H1 (cell line): ENCODE data around the gene SLC38A10.

Source experiments
- ATF2 ChIP-seq: IDR thresholded peaks from 2 replicates; pipeline ENCODE4 v1.6.1; 2012; ENCODE audit warnings: low read length, inconsistent platforms
- CTCF ChIP-seq, 3 experiments: IDR thresholded peaks; 1 replicate in 2 of 3; 2 replicates in 1 of 3; pipeline versions ENCODE4 v1.5.1 to v1.6.1; 2011; ENCODE audit warnings: low read length in 3 of 3, mild to moderate bottlenecking in 3 of 3, inconsistent platforms in 2 of 3, low read depth in 1 of 3, moderate library complexity in 1 of 3; ENCODE audit not compliant: insufficient read depth in 1 of 3; ENCODE audit errors: control extremely low read depth in 1 of 3
- EZH2 ChIP-seq: fragments of 200-600 bp; sonication (generic); IDR thresholded peaks from 2 replicates; pipeline ENCODE4 v1.7.1; 2012; ENCODE audit warnings: low read depth, mild to moderate bottlenecking, moderate library complexity, low read length, inconsistent platforms; ENCODE audit not compliant: severe bottlenecking
- JUND ChIP-seq: IDR thresholded peaks from 2 replicates; pipeline ENCODE4 v1.6.1; 2011; ENCODE audit warnings: mild to moderate bottlenecking, improper control_type of control experiment, low read length
- KDM1A ChIP-seq: fragments of 200-600, 300-600 bp; sonication (generic); IDR thresholded peaks from 2 replicates; pipeline ENCODE4 v1.7.1; 2016; ENCODE audit warnings: mild to moderate bottlenecking, low read length, borderline replicate concordance
- NRF1 ChIP-seq: IDR thresholded peaks from 2 replicates; pipeline ENCODE4 v1.6.1; 2011; ENCODE audit warnings: mild to moderate bottlenecking, low read depth, low read length, improper control_type of control experiment
- POLR2A ChIP-seq, 2 experiments: IDR thresholded peaks; 1 replicate in 1 of 2; 2 replicates in 1 of 2; pipeline ENCODE4 v1.6.1; 2011; ENCODE audit warnings: low read depth in 2 of 2, low read length in 2 of 2, mild to moderate bottlenecking in 2 of 2; ENCODE audit errors: control extremely low read depth in 1 of 2
- POLR2AphosphoS5 ChIP-seq: IDR thresholded peaks from 2 replicates; pipeline ENCODE4 v1.6.1; 2011; ENCODE audit warnings: low read depth, low read length
- RFX5 ChIP-seq: IDR thresholded peaks from 2 replicates; pipeline ENCODE4 v1.6.1; 2011; ENCODE audit warnings: low read depth, low read length, improper control_type of control experiment, borderline replicate concordance
- YY1 ChIP-seq: IDR thresholded peaks from 2 replicates; pipeline ENCODE4 v1.6.1; 2011; ENCODE audit warnings: low read depth, mild to moderate bottlenecking, low read length

DNA sequence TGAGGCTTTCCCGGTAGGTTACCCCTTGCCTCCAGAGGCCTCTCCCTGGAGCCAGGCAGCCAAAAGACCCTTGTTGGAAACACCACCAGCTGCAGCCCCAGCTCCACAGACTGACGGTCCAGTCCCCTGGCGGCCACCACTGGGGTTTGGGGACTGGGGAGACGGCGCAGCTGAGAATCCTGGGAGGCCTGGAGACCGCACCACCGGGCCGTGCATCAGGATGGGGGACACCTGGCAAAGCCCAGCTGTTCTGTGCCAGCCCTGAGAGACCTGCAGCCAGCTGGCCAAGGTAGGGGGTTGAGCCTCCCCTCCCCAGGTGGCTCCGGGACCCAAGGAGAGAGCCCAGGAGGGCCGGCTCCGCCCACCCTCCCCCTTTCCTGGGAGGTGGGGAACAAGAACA is 8.3 kb upstream of the SLC38A10 start:
- no peak for TF ChIP-seq NRF1
- TF ChIP-seq YY1 = no peak
- TF ChIP-seq KDM1A = no peak
- TF ChIP-seq EZH2 = no peak
- no peak for TF ChIP-seq RFX5
- no peak for TF ChIP-seq CTCF (IDR thresholded peaks at IDR 0.05; ENCODE audit: control extremely low read depth in 1 of 3, insufficient read depth in 1 of 3, low read depth in 1 of 3, low read length in 3 of 3)
- TF ChIP-seq POLR2A (IDR thresholded peaks at IDR 0.05; ENCODE audit: control extremely low read depth in 1 of 2, low read depth in 2 of 2, low read length in 2 of 2) = no peak
- no peak for TF ChIP-seq ATF2
- no peak for TF ChIP-seq POLR2AphosphoS5
- no peak for TF ChIP-seq JUND
